SK-N-MC (cell line): ENCODE results near the gene VAV3.
"Not testable (repeated sequence)": the region's sequence is repeated elsewhere in the genome, so short reads cannot be mapped to it uniquely, and the experiment has no call there.

Experiments used
- DNase-seq: peaks from one replicate; pipeline ENCODE4 v3.0.0-alpha.2; 2011; ENCODE audit warnings: low read depth, low spot score
- H3K27ac ChIP-seq: fragments of 200-600 bp; sonication (generic); 2 replicates; pipeline ENCODE4 v1.5.1; 2016; ENCODE audit warnings: mixed run types
- H3K36me3 ChIP-seq: fragments of 200-600 bp; sonication (generic); 2 replicates; pipeline ENCODE4 v1.6.1; 2017; ENCODE audit warnings: antibody characterized with exemption, low read length, mixed read lengths; ENCODE audit not compliant: insufficient read depth
- H3K4me3 ChIP-seq: fragments of 200-600 bp; sonication (generic); 2 replicates; pipeline ENCODE4 v1.5.1; 2016
- H3K9ac ChIP-seq: fragments of 200-600 bp; sonication (generic); 2 replicates; pipeline ENCODE4 v1.8.0; 2017; ENCODE audit warnings: mixed run types, mixed read lengths; ENCODE audit not compliant: insufficient read length
- H3K9me3 ChIP-seq: fragments of 200-600 bp; sonication (generic); 2 replicates; pipeline ENCODE4 v1.6.1; 2017; ENCODE audit warnings: low read depth, mild to moderate bottlenecking, antibody characterized with exemption, low read length, moderate library complexity, mixed read lengths
- EZH2 ChIP-seq: fragments of 200-600 bp; sonication (generic); IDR thresholded peaks from one replicate; pipeline ENCODE4 v1.6.1; 2017; ENCODE audit warnings: antibody characterized with exemption
- FOXP2 ChIP-seq: optimal IDR thresholded peaks from 2 replicates; pipeline ENCODE3; 2011; ENCODE audit warnings: mild to moderate bottlenecking, moderate library complexity; ENCODE audit not compliant: insufficient read depth; ENCODE audit errors: extremely low read length, control extremely low read depth
- POLR2AphosphoS5 ChIP-seq: IDR thresholded peaks from 2 replicates; pipeline ENCODE4 v1.6.1; 2012; ENCODE audit warnings: mild to moderate bottlenecking, low read depth, low read length, borderline replicate concordance

Gene VAV3

GRCh38 chr1:107912656-107913055 lies 52.3 kb downstream of the VAV3 start:
- Histone ChIP-seq H3K9ac (no peak overlapping the region), H3K4me3 (no peak overlapping the region), H3K9me3 (no peaks in the 10 kb centered on the region), H3K36me3 (no peaks in the 10 kb centered on the region), H3K27ac (no peak overlapping the region)
- no peak for DNase-seq
- no peak for TF ChIP-seq EZH2
- TF ChIP-seq POLR2AphosphoS5 = no peak
- TF ChIP-seq FOXP2 = no peak

- no peak overlapping the region for H3K9ac ChIP-seq
- no peak overlapping the region for H3K4me3 ChIP-seq
- no peak overlapping the region for H3K27ac ChIP-seq
- TF ChIP-seq EZH2 (no peak), POLR2AphosphoS5 (no peak), FOXP2 (no peak)
- DNase-seq = no peak
- no peaks in the 10 kb centered on the region for H3K36me3 ChIP-seq
- H3K9me3 ChIP-seq = no peaks in the 10 kb centered on the region
These were observed 64.7 kb downstream of the VAV3 start for GRCh38 chr1:107900090-107900945.

GRCh38 chr1:107899655-107900054 lies 65.3 kb downstream of the VAV3 start:
- DNase-seq = no peak
- Histone ChIP-seq H3K9me3 (no peaks in the 10 kb centered on the region), H3K36me3 (no peaks in the 10 kb centered on the region), H3K4me3 (no peak overlapping the region), H3K27ac (no peak overlapping the region), H3K9ac (no peak overlapping the region)
- TF ChIP-seq EZH2 (no peak), FOXP2 (no peak)

GRCh38 chr1:107897438-107898345 lies 67.3 kb downstream of the VAV3 start:
- DNase-seq = no peak
- Histone ChIP-seq H3K36me3 (no peaks in the 10 kb centered on the region), H3K9me3 (no peaks in the 10 kb centered on the region), H3K4me3 (no peak overlapping the region), H3K27ac (no peak overlapping the region), H3K9ac (no peak overlapping the region)
- TF ChIP-seq FOXP2 (no peak), POLR2AphosphoS5 (no peak), EZH2 (no peak)

- H3K4me3 ChIP-seq = no peak overlapping the region
- no peak overlapping the region for H3K9ac ChIP-seq
These were observed 68.0 kb downstream of the VAV3 start for GRCh38 chr1:107896936-107897335.

GRCh38 chr1:107896401-107896800 lies 68.6 kb downstream of the VAV3 start:
- Histone ChIP-seq H3K9me3 (no peaks in the 10 kb centered on the region), H3K9ac (no peak overlapping the region), H3K4me3 (no peak overlapping the region), H3K27ac (no peak overlapping the region), H3K36me3 (no peaks in the 10 kb centered on the region)
- no peak for TF ChIP-seq FOXP2
- TF ChIP-seq EZH2 = no peak
- TF ChIP-seq POLR2AphosphoS5 = no peak
- DNase-seq = no peak

More at GRCh38 chr1:107896936-107897335, 68.0 kb downstream of the VAV3 start:
- Histone ChIP-seq H3K9me3 (no peaks in the 10 kb centered on the region), H3K36me3 (no peaks in the 10 kb centered on the region), H3K27ac (no peak overlapping the region)
- TF ChIP-seq FOXP2 (no peak), POLR2AphosphoS5 (no peak), EZH2 (no peak)
- DNase-seq = no peak

- Histone ChIP-seq H3K36me3 (no peaks in the 10 kb centered on the region), H3K27ac (no peak overlapping the region), H3K9me3 (no peaks in the 10 kb centered on the region), H3K4me3 (no peak overlapping the region), H3K9ac (no peak overlapping the region)
- DNase-seq = no peak
- TF ChIP-seq EZH2 = no peak
- TF ChIP-seq POLR2AphosphoS5 = no peak
- no peak for TF ChIP-seq FOXP2
These were observed 69.4 kb downstream of the VAV3 start for GRCh38 chr1:107895403-107896191.

GRCh38 chr1:107894605-107895004 lies 70.4 kb downstream of the VAV3 start:
- DNase-seq = no peak
- H3K4me3 ChIP-seq = no peak overlapping the region
- no peak overlapping the region for H3K9ac ChIP-seq
- no peak overlapping the region for H3K27ac ChIP-seq
- H3K36me3 ChIP-seq = no peaks in the 10 kb centered on the region
- H3K9me3 ChIP-seq = no peaks in the 10 kb centered on the region
- TF ChIP-seq EZH2 (no peak), FOXP2 (no peak), POLR2AphosphoS5 (no peak)

GRCh38 chr1:107893350-107893749 lies 71.6 kb downstream of the VAV3 start:
- not testable (repeated sequence) for DNase-seq, H3K27ac ChIP-seq, H3K9me3 ChIP-seq, H3K36me3 ChIP-seq, H3K9ac ChIP-seq, H3K4me3 ChIP-seq
